Testis (tissue), 2 donors: ENCODE measurements around the gene SCARB1.

Experiments used
- CTCF ChIP-seq, 3 experiments: fragments of 450-650 bp in 2 of 3; fragments of 200-600 bp in 1 of 3; sonication (generic) in 1 of 3; IDR thresholded peaks; one replicate each; pipeline ENCODE4 v1.5.1; 2016 to 2019; ENCODE audit warnings: antibody characterized with exemption in 3 of 3, mild to moderate bottlenecking in 2 of 3, moderate library complexity in 1 of 3
- POLR2A ChIP-seq: fragments of 450-650 bp; IDR thresholded peaks from one replicate; pipeline ENCODE4 v1.6.1; 2017; ENCODE audit warnings: antibody characterized with exemption, mild to moderate bottlenecking, moderate library complexity

- no peak for TF ChIP-seq CTCF (IDR thresholded peaks at IDR 0.05)
- TF ChIP-seq POLR2A = no peak
Measured at GRCh38 chr12:124874188-124874587, 10.5 kb upstream of the SCARB1 start.
